Endothelial cell of umbilical vein (primary cell): ENCODE measurements around the gene EREG. TPM values are rescaled to one million over a fixed set of nuclear protein-coding genes. Genes with fewer than 3 reads are reported as not detected.

ENCODE experiments used
- BruUV-seq: library from RNA; stranded (reverse); fragments of 400-500 nt; replicated peaks from 2 replicates; lab custom pipeline; 2021; lab: Mats Ljungman, UMichigan
- CTCF ChIA-PET: fragments of 300-600, 350-600 bp; sonication (Branson Sonifier 250); formaldehyde crosslinking; loops from one replicate; lab custom pipeline; 2021; ENCODE audit warnings: antibody characterized with exemption, inconsistent platforms; lab: Charles Lee
- POLR2A ChIA-PET: fragments of 300-600, 350-600 bp; sonication (Branson Sonifier 250); formaldehyde crosslinking; loops from one replicate; lab custom pipeline; 2021; ENCODE audit warnings: antibody characterized with exemption, inconsistent platforms; lab: Charles Lee
- DNase-seq: peaks from one replicate; pipeline ENCODE4 v3.0.0-alpha.2; 2011; ENCODE audit warnings: low read depth, low spot score
- FAIRE-seq: peaks from 2 replicates; lab custom pipeline; 2011; peaks lifted over from hg19 to GRCh38; lab: Jason Lieb, UNC
- H2AFZ ChIP-seq: 2 replicates; pipeline ENCODE4 v1.6.0; 2012; ENCODE audit warnings: low read depth, low read length, control low read depth, inconsistent platforms
- H3K27ac ChIP-seq: 2 replicates; pipeline ENCODE4 v1.5.1; 2011; ENCODE audit warnings: low read depth, mild to moderate bottlenecking, control low read depth, low read length, moderate library complexity; ENCODE audit not compliant: insufficient read depth
- H3K27me3 ChIP-seq, 2 experiments: 2 replicates each; pipeline versions ENCODE4 v1.6.0 to v1.6.1; 2011; ENCODE audit warnings: low read length in 2 of 2, mixed read lengths in 1 of 2; ENCODE audit not compliant: control insufficient read depth in 2 of 2, insufficient read depth in 2 of 2
- H3K36me3 ChIP-seq, 2 experiments: 2 replicates in 1 of 2; 3 replicates in 1 of 2; pipeline ENCODE4 v1.5.1; 2011; ENCODE audit warnings: low read length in 2 of 2, mild to moderate bottlenecking in 1 of 2, moderate library complexity in 1 of 2; ENCODE audit not compliant: control insufficient read depth in 2 of 2, insufficient read depth in 2 of 2; ENCODE audit errors: extremely low read depth in 1 of 2
- H3K4me1 ChIP-seq: 3 replicates; pipeline ENCODE4 v1.5.1; 2011; ENCODE audit warnings: mild to moderate bottlenecking, low read length; ENCODE audit not compliant: control insufficient read depth, insufficient read depth; ENCODE audit errors: extremely low read depth
- H3K4me2 ChIP-seq: 2 replicates; pipeline ENCODE4 v1.6.1; 2011; ENCODE audit warnings: low read length, control low read depth, mixed read lengths; ENCODE audit not compliant: insufficient read depth
- H3K4me3 ChIP-seq, 3 experiments: fragments of 200-600 bp in 1 of 3; sonication (generic), shearing (Covaris generic) in 1 of 3; replicated peaks in 1 of 3; 2 replicates each; pipeline ENCODE4 v1.5.1; 2011 to 2016; ENCODE audit warnings: control low read depth in 3 of 3, low read length in 3 of 3, mild to moderate bottlenecking in 2 of 3, inconsistent platforms in 1 of 3, low read depth in 1 of 3, moderate library complexity in 1 of 3; ENCODE audit not compliant: insufficient read depth in 1 of 3
- H3K79me2 ChIP-seq: 2 replicates; pipeline ENCODE4 v1.6.0; 2012; ENCODE audit warnings: low read length, inconsistent platforms; ENCODE audit not compliant: control insufficient read depth, insufficient read depth
- H3K9ac ChIP-seq: replicated peaks from 2 replicates; pipeline ENCODE3; 2011; ENCODE audit warnings: low read length, control low read depth; ENCODE audit not compliant: insufficient read depth; ENCODE audit errors: extremely low read depth
- H3K9me1 ChIP-seq: replicated peaks from 3 replicates; pipeline ENCODE4 v1.6.0; 2011; ENCODE audit warnings: mild to moderate bottlenecking, low read length; ENCODE audit not compliant: control insufficient read depth, insufficient read depth; ENCODE audit errors: extremely low read depth
- H3K9me3 ChIP-seq: replicated peaks from 2 replicates; pipeline ENCODE4 v1.5.1; 2012; ENCODE audit warnings: low read length, inconsistent platforms; ENCODE audit not compliant: control insufficient read depth, insufficient read depth
- H4K20me1 ChIP-seq: replicated peaks from 2 replicates; pipeline ENCODE3; 2011; ENCODE audit warnings: mild to moderate bottlenecking, low read length; ENCODE audit not compliant: control insufficient read depth, insufficient read depth; ENCODE audit errors: extremely low read depth
- EZH2 ChIP-seq: IDR thresholded peaks from 2 replicates; pipeline ENCODE4 v1.6.1; 2012; ENCODE audit warnings: borderline replicate concordance, low read depth, mild to moderate bottlenecking, moderate library complexity, low read length, inconsistent platforms; ENCODE audit not compliant: severe bottlenecking
- FOS ChIP-seq: IDR thresholded peaks from 2 replicates; pipeline ENCODE4 v1.6.1; 2011; ENCODE audit warnings: mild to moderate bottlenecking, low read length, moderate library complexity, borderline replicate concordance; ENCODE audit not compliant: insufficient read depth
- GATA2 ChIP-seq: IDR thresholded peaks from 2 replicates; pipeline ENCODE4 v1.7.0; 2011; ENCODE audit warnings: low read depth, mild to moderate bottlenecking, moderate library complexity, mixed read lengths, low read length; ENCODE audit not compliant: insufficient read length, insufficient read depth
- JUN ChIP-seq: IDR thresholded peaks from 2 replicates; pipeline ENCODE4 v1.6.1; 2011; ENCODE audit warnings: borderline replicate concordance, low read depth; ENCODE audit not compliant: insufficient read length, insufficient read depth
- MYC ChIP-seq: IDR thresholded peaks from one replicate; pipeline ENCODE4 v1.6.1; 2011; ENCODE audit warnings: mild to moderate bottlenecking, low read depth, low read length
- POLR2A ChIP-seq: IDR thresholded peaks from 2 replicates; pipeline ENCODE4 v1.6.1; 2012; ENCODE audit warnings: low read depth, mild to moderate bottlenecking, control low read depth, low read length
- POLR2AphosphoS5 ChIP-seq: IDR thresholded peaks from 2 replicates; pipeline ENCODE4 v1.6.1; 2012; ENCODE audit warnings: low read depth, mild to moderate bottlenecking, control low read depth, low read length, moderate library complexity; ENCODE audit not compliant: insufficient read depth
- dilution Hi-C: fragments of 300-500 bp; cut with MboI; formaldehyde crosslinking; loops from one replicate; pipeline ENCODE4 v1.15.0; 2019; ENCODE audit warnings: low sequenced_read_pairs; ENCODE audit not compliant: extremely low pct_ligation_motif_present
- intact Hi-C: fragments of 100-400 bp; cut with micrococcal nuclease; formaldehyde crosslinking; loops from one replicate; pipeline ENCODE4 v1.10.0; 2022
- polyA plus RNA-seq, 4 experiments: library from polyadenylated mRNA; depleted of rRNA in 3 of 4; stranded (reverse) in 3 of 4; unstranded in 1 of 4; fragments of >200 nt; gene quantifications; 2 replicates each; pipeline versions ENCODE4 v1.2.1 to v1.2.3, GENCODE V29; 2011 to 2012; ENCODE audit warnings: missing spikeins in 1 of 4
- total RNA-seq: library from RNA; stranded (reverse); gene quantifications from 2 replicates; pipeline ENCODE4 v1.2.3, GENCODE V29; 2021
- TF ChIP-seq, protein P1 (sequence below), 2 donors: IDR thresholded peaks; 1 replicate in 1 of 2; 2 replicates in 1 of 2; pipeline ENCODE4 v1.5.1; 2011; ENCODE audit warnings: low read length in 2 of 2, mild to moderate bottlenecking in 2 of 2, moderate library complexity in 2 of 2, control low read depth in 1 of 2, inconsistent platforms in 1 of 2, low read depth in 1 of 2; ENCODE audit not compliant: insufficient read depth in 1 of 2; ENCODE audit errors: extremely low read depth in 1 of 2
- TF ChIP-seq, protein P2 (sequence below): IDR thresholded peaks from 2 replicates; pipeline ENCODE4 v1.6.1; 2011; ENCODE audit not compliant: insufficient read depth, insufficient read length

The EREG gene
- total and polyA plus RNA-seq, 2 donors (not counting 3 experiments of a cell fraction or from before 2014, with no cell fraction given): not detected

DNA sequence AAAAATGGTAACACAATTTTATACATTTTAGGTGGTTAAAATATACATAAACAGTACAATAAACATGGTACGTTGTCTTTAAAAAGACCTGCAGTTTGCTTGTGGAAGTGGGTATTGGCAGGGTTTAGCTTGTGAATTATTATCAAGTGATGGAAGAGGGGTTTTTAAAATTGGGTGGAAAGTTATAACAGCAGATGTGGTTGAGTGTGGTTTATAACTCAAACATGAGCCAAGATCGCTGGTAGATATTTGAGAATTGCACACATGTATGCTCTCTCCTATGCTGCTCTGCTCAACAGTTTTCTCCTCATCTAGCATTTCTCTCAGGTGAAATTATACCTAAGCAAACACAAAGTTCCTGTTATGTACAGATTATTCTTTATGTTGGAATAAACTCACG is 42.6 kb upstream of the EREG start:
- no peak overlapping the region for H2AFZ ChIP-seq
- no peak overlapping the region for H3K4me2 ChIP-seq
- no peaks in the 10 kb centered on the region for H3K9me1 ChIP-seq
- DNase-seq (no peak), FAIRE-seq (no peak)
- H4K20me1 ChIP-seq: no peaks in the 10 kb centered on the region
- no peak overlapping the region for H3K9ac ChIP-seq
- H3K9me3 ChIP-seq: no peaks in the 10 kb centered on the region
- intact Hi-C loops (loop anchor here (5.0 to 10.0 kb wide), 2 partner anchors 125 to 612 kb away; partner anchors contain the start of genes AREG and PARM1), dilution Hi-C loops (no loop called here)
- H3K36me3 ChIP-seq: no peaks in the 10 kb centered on the region
- H3K4me3 ChIP-seq: no peak overlapping the region
- CTCF ChIA-PET: interaction anchor here (0.7 to 11.3 kb wide), 11 partner anchors 10 to 1146 kb away, joined by 3 to 378 read pairs (median 17); no protein-coding TSS in a partner anchor
- no TSS peak for BruUV-seq
- no peaks in the 10 kb centered on the region for H3K27me3 ChIP-seq
- no peaks in the 10 kb centered on the region for H3K79me2 ChIP-seq
- POLR2A ChIA-PET: no interaction called here
- no peak overlapping the region for H3K27ac ChIP-seq
- no peak for TF ChIP-seq FOS
- TF ChIP-seq, protein P1, sequence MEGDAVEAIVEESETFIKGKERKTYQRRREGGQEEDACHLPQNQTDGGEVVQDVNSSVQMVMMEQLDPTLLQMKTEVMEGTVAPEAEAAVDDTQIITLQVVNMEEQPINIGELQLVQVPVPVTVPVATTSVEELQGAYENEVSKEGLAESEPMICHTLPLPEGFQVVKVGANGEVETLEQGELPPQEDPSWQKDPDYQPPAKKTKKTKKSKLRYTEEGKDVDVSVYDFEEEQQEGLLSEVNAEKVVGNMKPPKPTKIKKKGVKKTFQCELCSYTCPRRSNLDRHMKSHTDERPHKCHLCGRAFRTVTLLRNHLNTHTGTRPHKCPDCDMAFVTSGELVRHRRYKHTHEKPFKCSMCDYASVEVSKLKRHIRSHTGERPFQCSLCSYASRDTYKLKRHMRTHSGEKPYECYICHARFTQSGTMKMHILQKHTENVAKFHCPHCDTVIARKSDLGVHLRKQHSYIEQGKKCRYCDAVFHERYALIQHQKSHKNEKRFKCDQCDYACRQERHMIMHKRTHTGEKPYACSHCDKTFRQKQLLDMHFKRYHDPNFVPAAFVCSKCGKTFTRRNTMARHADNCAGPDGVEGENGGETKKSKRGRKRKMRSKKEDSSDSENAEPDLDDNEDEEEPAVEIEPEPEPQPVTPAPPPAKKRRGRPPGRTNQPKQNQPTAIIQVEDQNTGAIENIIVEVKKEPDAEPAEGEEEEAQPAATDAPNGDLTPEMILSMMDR (IDR thresholded peaks at IDR 0.05; ENCODE audit: extremely low read depth in 1 of 2, insufficient read depth in 1 of 2, low read depth in 1 of 2, low read length in 2 of 2): no peak
- no peak for TF ChIP-seq MYC
- TF ChIP-seq POLR2A: no peak
- no peak for TF ChIP-seq POLR2AphosphoS5
- no peak for TF ChIP-seq JUN
- no peak for TF ChIP-seq EZH2
- TF ChIP-seq, protein P2, sequence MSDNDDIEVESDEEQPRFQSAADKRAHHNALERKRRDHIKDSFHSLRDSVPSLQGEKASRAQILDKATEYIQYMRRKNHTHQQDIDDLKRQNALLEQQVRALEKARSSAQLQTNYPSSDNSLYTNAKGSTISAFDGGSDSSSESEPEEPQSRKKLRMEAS: no peak
- TF ChIP-seq GATA2: no peak
- H3K4me1 ChIP-seq: peaks cover 4% of the 10 kb centered on the region
